AG04450 (cell line): ENCODE results near the gene P2RX6. TPM values are rescaled to one million over a fixed set of nuclear protein-coding genes. Genes with fewer than 3 reads are reported as not detected.

ENCODE experiments used
- CTCF ChIA-PET: fragments of 300-600, 350-600 bp; formaldehyde crosslinking; extraction: SDS; loops from one replicate; lab custom pipeline; 2022; ENCODE audit warnings: antibody characterized with exemption, inconsistent platforms; lab: Charles Lee
- POLR2A ChIA-PET: fragments of 350-600 bp; formaldehyde crosslinking; extraction: SDS; loops from one replicate; lab custom pipeline; 2021; ENCODE audit warnings: antibody characterized with exemption, inconsistent platforms; lab: Yijun Ruan, JAX
- DNase-seq: peaks from one replicate; pipeline ENCODE4 v3.0.0-alpha.2; 2011; ENCODE audit warnings: low read depth, low spot score
- H3K27ac ChIP-seq: one replicate; pipeline ENCODE4 v1.5.1; 2012; ENCODE audit warnings: low read depth, low read length, control low read depth
- H3K27me3 ChIP-seq: one replicate; pipeline ENCODE4 v1.6.0; 2012; ENCODE audit warnings: low read length; ENCODE audit not compliant: control insufficient read depth, insufficient read depth
- H3K4me3 ChIP-seq: 2 replicates; pipeline ENCODE4 v1.5.1; 2011; ENCODE audit warnings: mild to moderate bottlenecking, low read depth, low read length, control low read depth
- H3K9me3 ChIP-seq: 2 replicates; pipeline ENCODE4 v1.5.1; 2012; ENCODE audit warnings: low read length; ENCODE audit not compliant: control insufficient read depth, insufficient read depth
- polyA plus RNA-seq: library from polyadenylated mRNA; depleted of rRNA; stranded (reverse); fragments of >200 nt; gene quantifications from 2 replicates; pipeline ENCODE4 v1.2.3, GENCODE V29; 2011
- TF ChIP-seq, protein P1 (sequence below): IDR thresholded peaks from 2 replicates; pipeline ENCODE4 v1.5.1; 2011; ENCODE audit warnings: low read depth, low read length, control low read depth, inconsistent platforms

The P2RX6 gene
- polyA plus RNA-seq, 1 experiment: 1.7 TPM

DNA sequence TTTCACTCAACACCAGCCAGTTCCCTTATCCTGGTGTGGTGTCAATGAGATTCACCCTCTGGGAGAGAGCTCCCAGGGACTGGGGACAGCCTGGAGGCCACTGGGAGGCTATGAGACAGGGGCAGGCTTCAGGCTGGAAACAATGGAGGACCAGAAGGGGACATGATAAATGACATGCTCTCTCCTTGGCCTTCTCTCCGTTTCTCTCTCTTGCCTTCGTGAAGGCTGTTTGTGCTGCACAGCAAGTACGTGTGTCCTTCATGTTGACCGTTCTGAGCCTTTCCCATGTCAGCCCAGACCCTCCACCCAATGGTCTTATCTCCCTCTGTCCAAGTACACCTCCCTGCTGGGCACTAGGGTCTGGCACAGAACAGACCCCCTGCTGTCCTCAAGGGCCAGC is 34.4 kb upstream of the P2RX6 start:
- peaks cover 16% of the 10 kb centered on the region for H3K9me3 ChIP-seq
- ChIA-PET CTCF (interaction anchor here (1.0 kb wide), 1 partner anchor 8 kb away, joined by 3 read pairs; no protein-coding TSS in a partner anchor), POLR2A (no interaction called here)
- no peak overlapping the region for H3K27ac ChIP-seq
- no peak overlapping the region for H3K4me3 ChIP-seq
- TF ChIP-seq, protein P1, sequence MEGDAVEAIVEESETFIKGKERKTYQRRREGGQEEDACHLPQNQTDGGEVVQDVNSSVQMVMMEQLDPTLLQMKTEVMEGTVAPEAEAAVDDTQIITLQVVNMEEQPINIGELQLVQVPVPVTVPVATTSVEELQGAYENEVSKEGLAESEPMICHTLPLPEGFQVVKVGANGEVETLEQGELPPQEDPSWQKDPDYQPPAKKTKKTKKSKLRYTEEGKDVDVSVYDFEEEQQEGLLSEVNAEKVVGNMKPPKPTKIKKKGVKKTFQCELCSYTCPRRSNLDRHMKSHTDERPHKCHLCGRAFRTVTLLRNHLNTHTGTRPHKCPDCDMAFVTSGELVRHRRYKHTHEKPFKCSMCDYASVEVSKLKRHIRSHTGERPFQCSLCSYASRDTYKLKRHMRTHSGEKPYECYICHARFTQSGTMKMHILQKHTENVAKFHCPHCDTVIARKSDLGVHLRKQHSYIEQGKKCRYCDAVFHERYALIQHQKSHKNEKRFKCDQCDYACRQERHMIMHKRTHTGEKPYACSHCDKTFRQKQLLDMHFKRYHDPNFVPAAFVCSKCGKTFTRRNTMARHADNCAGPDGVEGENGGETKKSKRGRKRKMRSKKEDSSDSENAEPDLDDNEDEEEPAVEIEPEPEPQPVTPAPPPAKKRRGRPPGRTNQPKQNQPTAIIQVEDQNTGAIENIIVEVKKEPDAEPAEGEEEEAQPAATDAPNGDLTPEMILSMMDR: no peak
- no peak for DNase-seq
- no peaks in the 10 kb centered on the region for H3K27me3 ChIP-seq

DNA sequence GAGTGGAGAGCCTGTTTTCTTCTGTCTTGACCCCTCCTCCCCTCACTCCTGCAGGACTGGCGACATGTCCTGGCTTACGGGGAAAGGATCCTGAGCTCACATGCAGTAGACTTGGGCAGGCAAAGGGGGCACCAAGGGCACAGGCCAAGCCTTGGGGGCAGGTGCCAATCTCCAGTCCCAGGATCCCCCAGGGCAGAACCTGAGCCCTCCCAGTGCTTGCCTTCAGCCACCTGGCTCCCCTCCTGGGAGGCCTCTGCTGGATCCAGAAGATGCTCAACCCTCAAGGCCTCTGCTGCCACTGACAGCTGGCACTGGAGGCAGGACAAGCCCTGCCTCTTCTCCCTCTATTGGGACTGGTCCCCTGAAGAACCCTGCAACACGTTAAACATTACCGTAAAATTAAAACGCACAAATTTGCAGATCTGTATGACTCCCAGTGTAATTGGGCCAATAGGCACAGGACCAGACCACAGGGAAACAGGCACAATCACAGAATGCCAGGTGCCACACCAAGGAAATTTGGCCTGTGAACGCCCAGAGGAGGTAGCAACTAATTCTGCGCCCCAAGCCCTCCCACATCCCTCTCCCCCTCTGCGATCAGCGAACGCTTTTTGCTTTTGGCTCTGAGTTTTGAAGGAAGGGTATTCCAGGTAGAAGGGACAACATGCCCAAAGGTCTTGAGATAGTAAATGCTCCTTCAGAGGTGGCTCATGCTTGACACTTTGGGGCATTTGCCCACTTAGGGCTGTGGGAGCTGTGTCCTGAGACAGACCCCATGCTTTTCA is 33.8 kb upstream of the P2RX6 start:
- Histone ChIP-seq H3K4me3 (peak overlapping the region; percentile 92), H3K27me3 (no peaks in the 10 kb centered on the region), H3K27ac (peak overlapping the region; percentile 75), H3K9me3 (peaks cover 16% of the 10 kb centered on the region)
- TF ChIP-seq, protein P1: no peak
- no peak for DNase-seq
- POLR2A ChIA-PET: interaction anchor here (1.2 to 1.5 kb wide), 4 partner anchors 9 to 177 kb away, joined by 3 to 21 read pairs (median 10); partner anchors contain the start of gene THAP7
- CTCF ChIA-PET: interaction anchor here (0.8 to 1.0 kb wide), 2 partner anchors 8 to 95 kb away, joined by 3 read pairs; no protein-coding TSS in a partner anchor

DNA sequence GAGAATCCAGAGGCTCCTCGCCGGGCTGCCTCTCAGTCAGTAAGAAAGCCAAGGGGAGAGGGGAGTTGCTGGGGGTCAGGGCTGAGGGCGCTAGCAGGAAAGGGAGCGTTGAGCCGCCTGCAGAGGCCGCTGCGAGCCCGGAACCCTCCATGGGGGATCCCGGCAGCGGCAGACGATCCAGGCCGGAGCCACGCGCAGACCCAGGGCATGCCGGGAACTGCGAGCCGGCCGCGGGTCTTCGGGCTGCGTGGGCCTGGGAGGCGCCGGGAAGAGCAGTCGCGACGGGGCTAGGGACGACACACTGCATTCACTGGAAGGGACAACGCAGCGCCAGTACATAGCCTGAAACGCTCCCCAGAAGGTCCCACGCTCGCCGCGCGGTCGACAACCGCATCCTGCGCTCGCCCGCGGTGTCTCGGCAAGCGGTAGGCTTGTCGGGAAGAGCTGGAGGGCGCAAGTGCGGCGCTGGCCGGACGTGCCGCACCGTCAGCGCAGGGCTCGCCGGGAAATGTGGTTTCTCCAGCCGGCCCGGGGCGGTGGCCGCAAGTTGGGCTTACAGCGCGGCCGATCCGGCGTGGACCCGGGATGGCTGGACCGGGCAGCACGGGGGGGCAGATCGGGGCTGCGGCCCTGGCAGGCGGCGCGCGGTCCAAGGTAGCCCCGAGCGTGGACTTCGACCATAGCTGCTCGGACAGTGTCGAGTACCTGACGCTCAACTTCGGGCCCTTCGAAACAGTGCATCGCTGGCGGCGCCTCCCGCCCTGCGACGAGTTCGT is 33.0 kb upstream of the P2RX6 start, which contains the start of gene LZTR1:
LZTR1 (plus strand) TSS at position 511 of the 776 bp plus-strand sequence; CDS start at position 586, 75 bp downstream.
- peak; percentile 53 for DNase-seq
- CTCF ChIA-PET: interaction anchor here (0.6 to 1.9 kb wide), 8 partner anchors 9 to 678 kb away, joined by 3 to 6 read pairs (median 3); partner anchors contain the start of genes CRKL and P2RX6
- peaks cover 16% of the 10 kb centered on the region for H3K9me3 ChIP-seq
- H3K27ac ChIP-seq: peak within 1 kb of the TSS; percentile 75
- POLR2A ChIA-PET: interaction anchor here (0.6 to 1.5 kb wide), 17 partner anchors 8 to 178 kb away, joined by 3 to 21 read pairs (median 4); partner anchors contain the start of genes CRKL, LRRC74B, P2RX6 and THAP7
- H3K27me3 ChIP-seq: no peaks in the 10 kb centered on the region
- TF ChIP-seq, protein P1: peak; percentile 71
- H3K4me3 ChIP-seq: peak within 1 kb of the TSS; percentile 92

DNA sequence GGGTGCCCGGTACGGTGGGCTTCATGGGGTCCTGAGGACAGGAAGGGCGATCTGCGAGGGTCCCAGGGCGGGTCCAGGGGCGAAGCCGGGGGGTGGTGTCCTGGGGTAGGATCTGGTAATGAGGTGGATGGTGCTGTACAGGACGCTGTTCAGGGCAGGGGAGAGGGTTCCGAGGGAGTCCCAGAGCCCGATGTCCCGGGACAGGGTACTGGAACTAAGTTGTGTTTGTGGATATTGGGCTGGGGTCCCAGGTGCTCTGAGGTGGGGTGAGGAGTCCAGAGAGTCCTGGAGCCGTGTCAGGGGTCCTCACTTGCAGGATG is 32.4 kb upstream of the P2RX6 start:
- TF ChIP-seq, protein P1: no peak
- peaks cover 15% of the 10 kb centered on the region for H3K9me3 ChIP-seq
- peak overlapping the region; percentile 21 for H3K27ac ChIP-seq
- peak overlapping the region; percentile 92 for H3K4me3 ChIP-seq
- H3K27me3 ChIP-seq: no peaks in the 10 kb centered on the region
- no peak for DNase-seq
- CTCF ChIA-PET: interaction anchor here (0.6 to 1.9 kb wide), 8 partner anchors 24 to 781 kb away, joined by 3 to 6 read pairs (median 3); partner anchors contain the start of genes CRKL and P2RX6
- POLR2A ChIA-PET: interaction anchor here (0.6 to 1.5 kb wide), 17 partner anchors 8 to 179 kb away, joined by 3 to 21 read pairs (median 4); partner anchors contain the start of genes CRKL, LRRC74B, P2RX6 and THAP7
